Activated CD4-positive, CD25-positive, alpha-beta regulatory T cell (primary cell): ENCODE measurements around the gene RGMB.

ENCODE experiments used
- DNase-seq, 4 experiments: peaks; one replicate each; lab custom pipeline; 2025; lab: John Stamatoyannopoulos, UW

The RGMB gene

DNA sequence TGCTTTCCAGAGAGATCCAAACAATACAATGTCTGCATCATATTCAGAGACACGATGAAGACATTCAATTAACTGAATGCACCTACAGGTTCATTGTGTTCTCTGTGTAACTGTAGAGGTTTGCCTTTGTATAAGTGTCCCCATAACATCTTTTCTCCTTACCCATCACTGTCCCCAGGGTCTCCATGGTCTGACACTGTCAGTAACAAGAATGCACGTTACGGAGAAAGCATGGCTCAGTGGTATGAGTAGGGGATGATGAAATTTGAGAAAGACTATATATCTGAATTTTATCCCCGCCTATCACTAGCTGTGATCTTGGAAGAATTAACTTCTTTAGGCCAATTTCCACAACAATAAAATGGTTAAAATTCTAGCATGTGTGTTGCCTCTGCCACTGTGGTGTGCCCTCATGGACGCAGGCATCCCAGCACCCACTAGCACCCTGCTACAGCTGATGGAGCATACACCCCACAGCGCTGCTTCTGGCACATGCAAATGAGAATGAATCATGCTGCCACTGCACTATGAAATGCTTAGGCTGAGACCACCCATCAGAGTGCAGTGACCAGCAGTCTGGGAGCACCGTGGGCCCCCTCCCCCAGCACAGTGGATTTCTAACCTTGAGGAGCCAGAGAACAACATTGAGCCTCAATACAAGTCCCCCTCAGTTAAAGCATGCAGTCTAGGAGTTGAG, 54.3 kb downstream of the RGMB start:
- DNase-seq, result no peak

DNA sequence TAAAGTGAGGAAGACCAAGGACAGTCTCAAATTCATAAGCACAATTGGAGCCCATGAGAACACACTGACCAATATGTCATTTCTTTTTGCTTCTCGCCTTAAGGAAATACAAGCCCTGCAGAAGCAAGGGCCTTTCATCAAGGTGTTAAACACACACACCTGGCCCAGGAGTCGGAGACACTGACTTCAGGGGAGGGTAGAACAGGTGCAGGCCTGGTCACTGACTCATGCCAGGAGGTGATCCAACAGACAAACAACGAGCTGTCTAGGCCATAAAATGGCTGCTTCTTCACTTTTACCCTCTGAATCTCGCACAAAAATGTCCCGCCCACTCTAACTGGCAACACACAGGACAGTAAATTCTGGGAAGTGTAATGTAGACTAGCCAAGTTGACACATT, 62.7 kb downstream of the RGMB start:
- DNase-seq, result no peak

DNA sequence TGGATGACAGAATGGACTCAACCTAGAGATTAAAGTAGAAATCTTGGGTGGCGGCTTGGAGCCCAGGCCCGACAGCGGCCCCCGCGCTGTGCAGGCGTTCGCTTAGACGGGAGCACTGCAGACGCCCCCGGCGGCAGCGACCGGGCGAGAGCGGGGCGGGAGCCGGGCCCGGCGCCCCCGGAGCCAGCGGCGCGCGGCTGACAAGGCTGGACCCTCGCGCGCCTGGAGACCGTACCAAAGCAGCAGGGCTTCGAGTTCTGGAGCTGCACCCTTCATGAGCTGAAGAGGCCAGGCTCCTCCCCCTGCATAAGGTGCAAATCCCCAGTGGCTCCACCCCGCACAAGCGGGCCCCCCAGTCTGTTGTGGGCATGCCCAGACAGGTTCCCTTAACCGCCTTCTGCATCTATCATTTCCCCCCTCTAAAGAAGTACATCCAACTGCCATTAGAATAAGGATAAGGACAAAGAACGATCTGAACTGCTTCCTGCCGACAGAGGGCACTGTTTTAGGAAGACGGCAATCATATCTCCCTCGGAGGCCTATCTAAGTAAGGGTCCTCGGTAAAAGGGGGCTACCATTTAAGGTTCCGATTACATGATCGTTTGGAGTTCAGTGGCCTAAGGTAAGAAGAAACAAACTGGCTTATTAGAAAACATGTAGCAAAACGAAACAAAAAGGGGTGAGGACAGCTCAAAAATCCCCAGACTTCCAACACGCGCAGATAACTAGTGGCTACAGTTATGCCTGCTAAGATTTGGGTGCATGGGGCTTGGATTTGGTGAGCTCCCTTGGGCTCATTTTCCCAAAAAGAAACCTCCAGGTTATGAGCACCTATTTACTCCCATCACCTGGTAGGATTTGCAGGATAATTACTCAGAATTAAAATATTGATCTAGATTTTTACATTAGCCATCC, 66.3 kb downstream of the RGMB start:
- DNase-seq, result no peak

DNA sequence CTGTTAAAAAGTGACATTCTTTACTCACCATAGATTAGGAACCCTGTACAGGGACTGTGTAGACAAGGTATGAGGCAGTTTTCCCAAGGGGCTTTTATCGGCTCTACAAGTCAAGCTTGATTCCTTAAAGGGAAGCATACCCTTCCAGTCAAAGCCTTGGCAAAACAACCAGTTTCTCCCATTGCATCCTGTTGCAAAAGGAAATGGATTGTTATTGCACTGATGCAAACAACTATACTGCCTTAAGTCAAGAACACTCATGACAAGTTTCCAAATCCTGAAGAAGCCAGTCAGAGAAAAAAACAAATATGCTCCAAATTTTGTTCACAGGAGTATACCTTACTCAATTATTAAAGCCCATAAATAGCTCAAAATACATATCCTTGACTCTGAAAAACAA, 67.5 kb downstream of the RGMB start:
- DNase-seq, result no peak

DNA sequence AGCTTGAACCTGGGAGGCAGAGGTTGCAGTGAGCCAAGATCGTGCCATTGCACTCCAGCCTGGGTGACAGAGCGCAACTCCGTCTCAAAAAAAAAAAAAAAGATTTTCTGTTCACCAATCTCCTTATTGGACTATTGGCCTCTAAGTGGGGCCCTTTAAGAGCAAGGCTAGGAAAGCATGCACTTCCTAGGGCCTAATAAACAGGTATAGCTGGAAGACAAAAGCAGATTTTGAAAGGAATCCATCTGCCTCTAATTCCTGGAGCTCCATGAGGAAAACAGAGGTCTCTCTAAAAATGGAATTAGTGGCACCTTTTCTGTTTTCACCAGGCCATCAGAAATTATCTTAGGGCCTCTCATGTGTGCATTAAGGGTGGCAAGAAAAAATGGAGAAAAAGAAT, 70.0 kb downstream of the RGMB start:
- no peak for DNase-seq

DNA sequence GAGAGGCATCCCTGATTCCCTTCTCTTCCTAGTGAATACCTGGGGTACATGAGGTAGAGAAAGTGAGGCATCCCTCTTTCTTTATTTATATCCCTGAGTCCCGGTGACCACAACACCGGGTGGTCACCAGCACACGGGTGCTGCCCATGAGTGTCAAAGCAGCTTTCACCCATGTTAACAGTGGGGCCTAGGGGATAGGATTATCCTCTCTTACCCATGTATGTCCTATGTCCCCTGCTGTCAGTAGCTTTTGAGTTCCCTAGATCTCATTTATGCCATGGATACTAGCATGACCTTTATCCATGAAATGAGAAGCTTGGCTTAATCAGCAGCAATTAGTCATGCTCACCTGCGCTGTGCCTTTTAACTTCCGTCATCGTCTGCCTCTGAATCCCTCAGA, 71.4 kb downstream of the RGMB start:
- no peak for DNase-seq

DNA sequence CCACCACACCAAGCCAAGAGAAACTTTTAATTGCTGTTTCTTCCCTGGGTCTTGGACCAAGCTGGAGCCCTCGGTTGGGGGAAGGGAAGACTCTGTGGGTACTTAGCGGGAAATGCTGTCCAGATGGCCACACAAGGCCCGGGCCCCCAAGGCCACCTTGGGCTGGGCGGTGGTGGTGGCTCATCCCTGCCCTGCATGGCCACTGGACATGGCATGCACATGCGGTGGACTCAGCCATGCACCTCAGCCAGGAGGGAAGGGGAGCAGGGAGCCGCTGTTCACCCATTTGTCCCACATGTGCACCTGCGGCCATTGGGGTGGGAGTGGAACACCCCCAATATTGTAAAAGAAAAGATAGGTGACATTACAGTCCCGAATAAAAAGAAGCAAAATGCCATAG, 72.4 kb downstream of the RGMB start:
- no peak for DNase-seq
